Measurements from ENCODE around the gene DNAI2.

- TF ChIP-seq POLR2A (IDR thresholded peaks at IDR 0.05) = no peak
- TF ChIP-seq, protein P1, sequence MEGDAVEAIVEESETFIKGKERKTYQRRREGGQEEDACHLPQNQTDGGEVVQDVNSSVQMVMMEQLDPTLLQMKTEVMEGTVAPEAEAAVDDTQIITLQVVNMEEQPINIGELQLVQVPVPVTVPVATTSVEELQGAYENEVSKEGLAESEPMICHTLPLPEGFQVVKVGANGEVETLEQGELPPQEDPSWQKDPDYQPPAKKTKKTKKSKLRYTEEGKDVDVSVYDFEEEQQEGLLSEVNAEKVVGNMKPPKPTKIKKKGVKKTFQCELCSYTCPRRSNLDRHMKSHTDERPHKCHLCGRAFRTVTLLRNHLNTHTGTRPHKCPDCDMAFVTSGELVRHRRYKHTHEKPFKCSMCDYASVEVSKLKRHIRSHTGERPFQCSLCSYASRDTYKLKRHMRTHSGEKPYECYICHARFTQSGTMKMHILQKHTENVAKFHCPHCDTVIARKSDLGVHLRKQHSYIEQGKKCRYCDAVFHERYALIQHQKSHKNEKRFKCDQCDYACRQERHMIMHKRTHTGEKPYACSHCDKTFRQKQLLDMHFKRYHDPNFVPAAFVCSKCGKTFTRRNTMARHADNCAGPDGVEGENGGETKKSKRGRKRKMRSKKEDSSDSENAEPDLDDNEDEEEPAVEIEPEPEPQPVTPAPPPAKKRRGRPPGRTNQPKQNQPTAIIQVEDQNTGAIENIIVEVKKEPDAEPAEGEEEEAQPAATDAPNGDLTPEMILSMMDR (IDR thresholded peaks at IDR 0.05) = no peak
Observed at GRCh38 chr17:74304184-74304583, 30.1 kb downstream of the DNAI2 start.

All from testis (tissue), 2 donors.